ENCODE data around the gene DCHS2.

The DCHS2 gene

GRCh38 chr4:154384012-154384411 lies 107.6 kb downstream of the DCHS2 start:
- no peak for DNase-seq (ENCODE audit: low read depth in 3 of 3)

DNA sequence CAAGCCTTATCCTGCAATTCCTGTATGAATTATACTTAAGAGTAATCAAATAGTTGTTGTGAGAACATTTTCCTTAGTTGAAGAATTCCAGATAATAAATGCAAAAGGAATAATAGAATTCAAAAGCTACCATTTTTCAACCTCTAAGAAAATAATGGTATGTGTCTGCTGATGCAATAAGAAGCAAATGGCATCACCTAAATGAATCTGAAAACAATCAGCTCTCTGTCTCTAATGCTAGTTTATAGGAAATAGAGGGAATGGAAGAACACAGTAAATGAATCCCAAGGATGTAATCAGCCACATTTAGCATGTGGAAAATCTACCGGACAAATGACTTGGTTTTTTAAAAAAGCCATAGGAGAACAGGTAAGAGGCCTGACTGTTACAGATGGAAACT lies 115.1 kb downstream of the DCHS2 start:
- DNase-seq (ENCODE audit: low read depth in 3 of 3): no peak

DNA sequence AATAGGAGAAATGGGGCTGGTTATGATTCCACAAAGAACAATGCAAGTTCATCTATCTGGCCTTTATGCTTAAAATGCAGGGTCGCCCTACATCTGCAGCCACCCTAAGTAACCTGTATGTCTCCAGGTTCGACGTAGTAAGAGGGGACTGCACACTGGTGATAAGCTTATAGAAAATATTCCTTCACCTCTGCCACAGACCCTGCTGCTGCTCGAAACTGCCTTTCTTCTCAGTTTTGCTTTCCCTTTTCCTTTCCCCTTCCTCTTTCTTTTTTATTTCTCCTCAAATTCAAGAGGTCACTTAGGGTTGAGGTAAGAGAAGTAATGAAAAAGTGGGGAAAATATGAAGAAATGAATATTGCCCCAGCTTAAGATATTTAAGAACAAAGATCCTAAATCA lies 123.5 kb downstream of the DCHS2 start:
- no peak for DNase-seq (ENCODE audit: low read depth in 3 of 3)

GRCh38 chr4:154367659-154368058 lies 123.9 kb downstream of the DCHS2 start:
- no peak for DNase-seq (ENCODE audit: low read depth in 3 of 3)

DNA sequence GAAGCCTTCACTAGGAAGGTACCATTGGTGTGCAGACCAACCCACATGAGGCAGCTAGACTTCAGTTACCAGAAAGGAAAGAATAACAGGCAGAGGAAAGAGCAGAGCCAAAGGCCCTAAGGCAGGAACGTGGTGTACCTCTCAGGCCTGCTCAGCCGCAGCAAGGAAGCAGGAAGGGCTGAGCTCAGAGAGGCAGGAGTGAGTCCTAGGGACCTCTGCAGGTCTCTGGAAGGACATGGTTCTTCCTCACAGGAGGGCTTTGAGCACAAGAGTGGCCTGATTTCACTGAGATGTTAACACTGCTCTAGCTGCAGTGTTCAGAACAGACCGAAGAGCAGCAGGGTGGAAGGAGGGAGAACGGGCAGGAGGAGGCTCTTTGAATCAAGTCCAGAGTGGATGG lies 124.6 kb downstream of the DCHS2 start:
- DNase-seq (ENCODE audit: low read depth in 3 of 3): no peak

DNA sequence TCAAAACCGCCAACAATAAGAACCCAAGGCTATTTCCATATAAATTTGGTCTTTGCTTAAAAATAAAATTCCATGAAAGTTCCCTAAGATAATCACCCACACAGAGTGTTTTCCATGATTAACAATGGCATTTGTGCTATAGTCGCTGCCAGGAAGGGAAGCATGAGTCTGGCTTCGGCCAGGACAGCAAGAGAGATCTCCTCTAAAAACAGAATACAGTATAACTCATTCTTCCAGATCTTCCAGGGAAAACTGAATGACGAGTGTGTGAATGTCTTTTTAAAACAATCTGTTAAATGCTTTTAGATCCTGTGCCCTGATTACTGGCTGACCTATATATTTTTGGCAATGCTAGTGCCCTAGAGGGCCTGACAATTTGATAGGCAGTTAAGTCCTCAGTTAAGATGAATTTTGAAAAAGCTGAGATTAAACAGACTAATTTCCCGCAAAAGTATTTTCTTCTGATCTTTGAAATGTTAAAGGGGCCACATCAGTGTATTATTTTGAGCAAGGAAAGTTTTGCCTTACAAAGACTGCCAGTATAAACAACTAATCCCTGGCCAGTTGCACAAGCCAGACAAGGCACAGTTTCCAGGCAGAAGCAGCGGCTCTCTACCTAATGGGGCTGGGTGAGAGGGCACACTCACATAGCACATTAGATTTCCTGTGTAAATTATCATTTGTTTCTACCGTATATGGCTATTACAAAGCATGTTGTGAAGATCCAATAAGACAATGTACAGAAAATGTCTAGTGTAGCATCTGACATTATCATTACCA lies 127.3 kb downstream of the DCHS2 start:
- DNase-seq (ENCODE audit: low read depth in 3 of 3): no peak

GRCh38 chr4:154361450-154361849 lies 130.1 kb downstream of the DCHS2 start:
- no peak for DNase-seq (ENCODE audit: low read depth in 3 of 3)

- no peak for DNase-seq (ENCODE audit: low read depth in 3 of 3)
These were observed 131.1 kb downstream of the DCHS2 start for GRCh38 chr4:154360491-154360890.

GRCh38 chr4:154354883-154355282 lies 136.7 kb downstream of the DCHS2 start:
- no peak for DNase-seq (ENCODE audit: low read depth in 3 of 3)

DNA sequence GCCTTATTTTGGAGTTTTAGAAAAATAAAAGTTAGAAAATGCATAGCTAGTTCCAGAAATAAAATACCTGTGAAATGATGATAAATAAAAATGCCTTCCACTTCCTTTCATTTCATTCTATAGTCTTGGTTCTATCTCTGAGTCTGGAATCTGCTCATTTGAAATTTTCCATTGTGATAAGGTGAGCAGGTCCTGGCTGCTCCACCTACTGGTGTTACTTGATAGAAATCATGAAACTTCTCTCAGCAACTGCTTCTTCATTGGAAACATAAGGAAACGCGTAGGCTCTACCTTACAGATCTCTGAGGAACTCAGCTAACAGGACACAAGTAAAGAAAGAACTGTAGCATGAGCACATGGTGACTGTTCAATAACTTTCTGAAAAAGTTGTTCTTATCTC lies 141.8 kb downstream of the DCHS2 start:
- no peak for DNase-seq (ENCODE audit: low read depth in 3 of 3)

DNA sequence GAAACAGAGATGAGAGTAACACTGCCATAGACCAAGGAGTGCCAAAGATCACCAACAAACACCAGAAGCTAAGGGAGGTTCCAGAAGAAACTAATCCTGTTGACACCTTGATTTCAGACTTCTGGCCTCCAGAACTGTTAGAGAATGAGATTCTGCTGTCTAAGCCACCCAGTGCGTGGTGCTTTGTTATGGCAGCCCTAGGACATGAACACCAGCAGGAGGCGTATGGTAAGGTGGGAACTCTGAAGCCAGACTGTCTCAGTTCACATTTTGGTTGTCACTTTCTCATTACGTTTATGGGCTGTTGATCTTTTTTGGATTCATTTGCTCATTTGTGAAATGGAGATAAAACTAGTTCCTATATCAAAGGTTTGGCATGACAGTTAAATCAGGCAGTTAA lies 142.9 kb downstream of the DCHS2 start:
- DNase-seq (ENCODE audit: low read depth in 3 of 3): no peak

DNA sequence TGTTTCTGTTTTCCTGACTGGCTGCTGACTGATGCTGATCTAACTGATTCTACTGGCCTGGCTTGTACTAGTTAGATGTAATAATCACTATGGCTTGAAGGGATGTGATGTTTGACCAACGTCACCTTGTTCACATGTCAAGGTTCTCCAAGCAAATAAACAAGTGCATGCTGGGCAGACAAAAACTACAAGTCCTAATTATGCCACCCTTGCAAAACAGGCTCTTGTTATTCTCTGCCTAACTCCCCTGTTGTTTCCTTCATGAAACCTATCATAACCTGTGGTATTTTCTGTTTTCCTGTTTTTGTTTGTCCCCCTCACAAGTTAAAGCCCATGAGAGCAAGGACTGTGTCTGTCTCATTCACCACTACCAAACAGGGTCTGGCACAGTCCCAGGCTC lies 146.2 kb downstream of the DCHS2 start:
- no peak for DNase-seq (ENCODE audit: low read depth in 3 of 3)

- DNase-seq (ENCODE audit: low read depth in 3 of 3): no peak
These were observed 146.9 kb downstream of the DCHS2 start for GRCh38 chr4:154344686-154345085.

- DNase-seq (ENCODE audit: low read depth in 3 of 3): no peak
These were observed 147.9 kb downstream of the DCHS2 start for GRCh38 chr4:154343651-154344050.

DNA sequence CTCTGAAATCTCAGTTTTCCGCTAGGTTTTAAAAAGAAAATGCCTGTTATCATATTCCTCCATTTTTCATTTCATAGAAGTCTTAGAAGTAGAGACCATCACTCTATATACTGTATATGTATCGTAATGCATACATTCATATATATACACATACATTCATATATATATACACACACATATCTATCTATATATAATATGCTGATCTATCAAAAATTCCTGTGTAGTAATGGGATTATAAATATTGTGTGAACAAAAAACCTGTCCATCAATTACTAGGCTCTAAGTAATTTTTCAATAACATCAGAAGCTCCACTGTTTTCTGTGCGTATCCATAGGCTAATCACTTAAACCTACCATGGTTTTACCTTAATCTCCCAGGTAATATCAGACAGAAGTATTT lies 150.2 kb downstream of the DCHS2 start:
- no peak for DNase-seq (ENCODE audit: low read depth in 3 of 3)

GRCh38 chr4:154335588-154335987 lies 156.0 kb downstream of the DCHS2 start:
- no peak for DNase-seq (ENCODE audit: low read depth in 3 of 3)

DNA sequence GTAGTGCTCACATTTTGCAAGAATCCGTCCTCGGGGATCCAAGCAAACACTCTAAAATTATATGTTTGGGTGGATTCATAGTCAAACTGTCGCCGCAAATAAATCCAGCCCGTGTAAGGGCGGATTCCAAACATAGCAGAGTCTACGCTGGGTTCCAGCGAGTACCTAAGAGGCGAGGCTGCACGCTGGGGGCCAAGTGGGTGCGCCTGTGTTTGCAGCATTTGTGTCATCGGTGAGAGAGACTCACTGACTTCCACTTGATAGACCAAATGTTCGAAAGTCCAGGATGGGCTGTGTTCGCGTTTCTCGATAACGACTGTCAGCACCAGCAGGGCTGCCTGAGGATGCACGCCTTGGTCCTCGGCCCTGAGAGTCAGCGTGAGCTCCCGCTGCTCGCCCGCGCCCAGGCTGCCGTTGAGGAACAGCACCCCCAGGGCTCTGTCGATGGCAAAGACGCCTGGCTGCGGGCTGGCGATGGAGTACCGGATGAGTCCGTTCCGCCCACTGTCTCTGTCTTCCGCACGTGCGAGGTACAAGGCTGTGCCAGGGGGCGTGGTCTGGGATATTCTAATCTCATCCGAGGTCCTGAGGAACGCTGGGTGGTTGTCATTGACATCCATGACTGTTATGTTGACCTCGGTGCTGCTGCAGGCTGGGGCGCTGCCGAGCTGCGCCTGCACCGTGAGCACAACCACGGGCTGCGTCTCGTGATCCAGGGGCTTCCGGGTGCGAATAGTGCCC lies 158.7 kb downstream of the DCHS2 start:
- DNase-seq (ENCODE audit: low read depth in 3 of 3): peak; percentile 35 to 53 (median 53)

DNA sequence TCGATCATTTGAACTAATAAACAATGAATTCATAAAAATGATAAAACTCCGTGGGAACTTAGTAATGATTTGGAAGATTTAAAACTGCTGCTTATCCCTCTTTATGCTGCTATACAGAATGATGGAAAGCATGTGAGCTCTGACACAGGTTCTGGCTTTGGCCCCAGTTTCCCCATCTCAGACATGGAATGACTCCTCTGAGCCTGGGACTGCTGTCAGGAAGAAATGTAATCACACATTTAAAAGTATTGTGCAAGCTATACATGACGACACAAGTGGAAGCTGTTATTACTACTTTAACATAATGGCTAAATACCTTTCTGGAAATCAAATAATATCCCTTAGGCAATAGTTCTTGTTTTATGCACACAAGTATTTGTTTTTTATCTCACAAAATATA lies 161.7 kb downstream of the DCHS2 start:
- no peak for DNase-seq (ENCODE audit: low read depth in 3 of 3)

- DNase-seq (ENCODE audit: low read depth in 3 of 3): no peak
These were observed 162.2 kb downstream of the DCHS2 start for GRCh38 chr4:154329268-154329868.

DNA sequence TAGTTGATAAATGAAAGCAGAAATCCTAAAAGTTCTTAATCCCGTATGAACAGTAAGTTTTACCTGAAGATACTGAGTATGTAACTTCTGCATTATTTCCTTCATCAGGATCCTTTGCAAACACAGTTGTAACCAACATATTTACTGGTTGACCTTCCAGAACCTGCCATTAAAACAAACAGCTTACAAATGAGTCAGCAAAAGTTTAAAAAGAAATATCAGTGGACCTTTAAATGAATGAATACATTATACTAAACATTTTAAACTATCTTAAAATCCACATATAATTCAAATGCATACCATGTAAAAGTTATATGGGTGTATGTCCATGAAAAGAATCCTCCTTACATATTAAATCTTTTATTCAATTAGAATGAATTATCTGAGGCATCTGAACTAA lies 163.6 kb downstream of the DCHS2 start:
- DNase-seq (ENCODE audit: low read depth in 3 of 3): no peak

DNA sequence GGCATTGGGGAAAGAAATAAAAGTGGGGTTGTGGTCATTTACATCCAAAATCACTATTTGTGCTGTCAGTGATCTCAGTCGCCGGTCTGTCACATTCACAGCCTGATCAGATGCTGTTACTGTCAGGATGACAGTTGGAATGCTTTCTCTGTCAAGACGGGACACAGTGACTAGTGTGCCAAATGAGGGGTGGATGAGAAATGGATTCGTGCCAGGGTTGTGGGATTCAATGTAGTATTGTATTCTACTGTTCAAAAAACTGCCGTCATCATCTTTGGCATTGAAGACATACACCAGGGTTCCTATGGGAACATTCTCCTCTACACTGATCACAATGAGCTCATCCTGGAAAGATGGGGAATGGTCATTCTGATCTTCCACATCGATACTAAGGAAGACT lies 171.1 kb downstream of the DCHS2 start:
- DNase-seq (ENCODE audit: low read depth in 3 of 3): no peak

DNA sequence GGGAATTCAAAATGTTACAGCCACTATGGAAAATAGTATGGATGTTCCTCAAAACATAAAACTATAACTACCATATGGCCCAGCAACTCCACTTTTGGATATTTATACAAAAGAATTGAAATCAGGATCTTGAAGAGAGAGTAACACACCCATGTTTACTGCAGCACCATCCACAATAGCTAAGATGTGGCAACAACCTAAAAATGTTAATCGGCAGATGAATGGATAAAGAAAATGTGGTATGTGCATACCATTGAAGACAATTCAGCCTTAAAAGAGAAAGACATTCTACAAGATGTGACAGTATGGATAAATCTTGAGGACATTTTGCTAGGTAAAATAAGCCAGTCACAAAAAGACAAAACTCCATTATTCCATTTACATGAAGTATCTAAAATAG lies 171.9 kb downstream of the DCHS2 start:
- no peak for DNase-seq (ENCODE audit: low read depth in 3 of 3)

Data from stimulated activated CD4-positive, alpha-beta T cell treated with anti-CD3 and anti-CD28 coated beads, TNF-alpha, amount 100 ng/mL, for 48 hours (primary cell).